ENCODE results near the gene FAM20C.
"Not testable (repeated sequence)": the region's sequence is repeated elsewhere in the genome, so short reads cannot be mapped to it uniquely, and the experiment has no call there.

Gene FAM20C

DNA sequence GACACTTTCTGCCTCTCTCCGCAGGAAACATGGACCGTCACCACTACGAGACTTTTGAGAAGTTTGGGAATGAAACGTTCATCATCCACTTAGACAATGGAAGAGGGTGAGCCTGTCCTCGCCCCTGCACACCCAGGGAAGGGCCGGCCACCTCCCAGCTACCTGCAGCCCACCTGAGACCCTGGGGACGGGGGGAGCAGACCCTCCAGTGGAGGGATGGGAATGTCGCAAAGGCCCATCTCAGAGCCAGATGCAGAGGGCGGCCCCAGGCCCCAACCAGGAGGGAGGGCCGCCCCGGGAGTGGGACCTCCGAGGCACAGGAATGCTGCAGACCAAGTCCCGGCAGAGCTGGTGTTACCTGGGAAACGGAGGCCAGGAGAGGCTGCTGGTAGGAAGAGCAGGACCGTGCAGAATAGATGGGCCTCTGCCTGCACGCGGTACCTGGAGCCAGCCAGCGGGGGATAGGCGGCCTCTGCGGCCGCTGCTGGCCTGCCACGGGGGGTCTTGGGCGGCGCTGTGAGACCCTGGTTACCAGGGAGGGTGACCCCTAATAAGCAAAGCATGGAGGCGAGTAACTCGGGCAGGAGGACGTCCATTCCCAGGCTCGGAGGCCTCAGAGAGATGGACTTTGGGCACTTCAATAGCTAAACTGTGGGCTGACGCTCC is 64.7 kb downstream of the FAM20C start:
- no peak for DNase-seq (ENCODE audit: low spot score)

- DNase-seq (ENCODE audit: low spot score) = no peak
Observed at GRCh38 chr7:257647-257992, 65.2 kb downstream of the FAM20C start.

DNA sequence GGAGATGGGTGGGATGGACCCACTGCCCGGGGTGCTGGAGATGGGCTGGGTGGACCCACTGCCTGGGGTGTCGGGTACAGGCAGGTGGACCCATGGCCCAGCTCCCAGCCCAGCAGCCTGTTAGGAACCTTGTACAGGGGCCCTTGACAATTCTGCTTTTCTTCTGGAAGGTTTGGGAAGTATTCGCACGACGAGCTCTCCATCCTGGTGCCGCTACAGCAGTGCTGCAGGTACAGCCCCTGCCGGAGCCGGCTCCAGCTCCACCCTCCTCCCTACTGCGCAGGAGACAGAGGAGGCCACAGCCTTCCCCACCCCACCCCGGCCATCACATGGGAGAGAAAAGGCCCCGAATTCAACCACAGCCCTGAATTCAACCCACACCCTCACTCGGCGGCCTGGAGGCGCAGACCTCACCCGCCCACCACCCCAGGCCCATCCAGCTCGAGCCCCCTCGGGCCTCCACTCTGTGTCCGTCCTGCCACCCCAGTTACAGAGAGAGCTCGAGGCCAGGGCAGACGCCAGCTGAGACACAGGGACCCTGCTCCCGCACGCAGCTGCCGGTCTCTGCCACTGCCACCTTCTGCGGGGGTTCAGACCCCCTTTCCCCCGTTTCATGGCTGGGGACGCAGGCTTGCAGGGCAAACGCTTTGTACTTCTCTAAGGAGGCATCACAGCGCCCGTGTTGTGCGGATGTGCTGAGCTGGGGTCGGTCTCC is 66.3 kb downstream of the FAM20C start:
- DNase-seq (ENCODE audit: low spot score) = no peak

DNA sequence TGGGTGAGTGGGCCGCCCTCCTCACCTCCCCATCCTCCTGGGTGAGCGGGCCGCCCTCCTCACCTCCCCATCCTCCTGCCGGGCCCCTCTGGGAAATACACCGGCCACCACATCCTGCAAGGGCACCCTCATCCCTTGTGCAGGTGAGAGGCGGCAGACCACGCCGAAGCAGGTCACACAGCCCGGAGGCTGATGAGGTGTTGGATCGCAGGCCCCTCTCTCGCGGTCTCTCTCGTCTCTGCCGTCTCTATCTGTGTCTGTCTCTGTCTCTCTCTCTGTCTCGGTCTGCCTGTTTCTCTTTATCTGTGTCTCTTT is 66.8 kb downstream of the FAM20C start:
- DNase-seq (ENCODE audit: low spot score) = no peak

- no peak for DNase-seq (ENCODE audit: low spot score)
Observed at GRCh38 chr7:259751-260405, 67.5 kb downstream of the FAM20C start.

DNA sequence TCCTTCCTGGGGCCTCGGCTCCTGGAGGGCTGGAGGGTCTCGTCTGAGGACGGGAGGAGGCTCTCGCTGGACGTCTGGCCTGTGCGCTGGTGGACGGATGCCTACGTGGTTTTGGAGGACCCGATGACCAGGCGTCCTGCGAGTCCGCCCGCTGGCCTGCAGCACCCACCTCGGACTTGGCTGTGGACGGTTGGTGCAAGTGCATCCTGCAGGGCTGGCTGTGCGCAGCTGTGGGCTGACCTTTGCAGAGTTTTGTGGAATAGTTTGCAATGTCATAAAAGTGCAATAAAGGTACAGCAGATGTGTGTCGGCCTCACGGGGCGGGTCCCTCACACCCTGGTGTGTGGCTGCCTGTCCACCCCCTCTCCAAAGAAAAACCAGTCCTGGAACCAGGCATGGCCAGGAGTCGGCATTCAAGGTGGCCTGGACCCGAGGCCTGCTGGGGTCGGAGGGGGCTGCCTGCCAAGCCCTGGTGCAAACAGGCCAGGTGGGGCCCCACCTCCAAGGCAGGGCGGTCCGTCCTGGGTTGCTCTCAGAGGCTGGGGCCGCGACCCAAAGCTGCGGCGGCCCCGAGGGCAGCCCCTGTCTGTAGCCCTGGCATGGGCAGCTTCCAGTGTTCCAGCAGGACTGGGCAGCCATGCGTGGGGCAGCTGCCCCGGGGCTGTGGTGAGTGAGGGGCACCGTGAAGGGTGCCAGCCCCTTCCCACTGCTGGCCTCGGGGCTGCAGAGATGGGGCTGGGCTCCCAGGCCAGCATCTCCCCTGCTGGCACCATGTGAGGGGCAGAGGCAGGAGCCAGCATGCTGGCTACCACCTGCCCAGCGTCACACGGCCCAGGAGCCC is 68.3 kb downstream of the FAM20C start:
- no peak for DNase-seq (ENCODE audit: low spot score)

GRCh38 chr7:261341-262250 is 69.2 kb downstream of the FAM20C start:
- no peak for DNase-seq (ENCODE audit: low spot score)

- DNase-seq (ENCODE audit: low spot score) = no peak
Observed at GRCh38 chr7:262251-262572, 69.8 kb downstream of the FAM20C start.

DNA sequence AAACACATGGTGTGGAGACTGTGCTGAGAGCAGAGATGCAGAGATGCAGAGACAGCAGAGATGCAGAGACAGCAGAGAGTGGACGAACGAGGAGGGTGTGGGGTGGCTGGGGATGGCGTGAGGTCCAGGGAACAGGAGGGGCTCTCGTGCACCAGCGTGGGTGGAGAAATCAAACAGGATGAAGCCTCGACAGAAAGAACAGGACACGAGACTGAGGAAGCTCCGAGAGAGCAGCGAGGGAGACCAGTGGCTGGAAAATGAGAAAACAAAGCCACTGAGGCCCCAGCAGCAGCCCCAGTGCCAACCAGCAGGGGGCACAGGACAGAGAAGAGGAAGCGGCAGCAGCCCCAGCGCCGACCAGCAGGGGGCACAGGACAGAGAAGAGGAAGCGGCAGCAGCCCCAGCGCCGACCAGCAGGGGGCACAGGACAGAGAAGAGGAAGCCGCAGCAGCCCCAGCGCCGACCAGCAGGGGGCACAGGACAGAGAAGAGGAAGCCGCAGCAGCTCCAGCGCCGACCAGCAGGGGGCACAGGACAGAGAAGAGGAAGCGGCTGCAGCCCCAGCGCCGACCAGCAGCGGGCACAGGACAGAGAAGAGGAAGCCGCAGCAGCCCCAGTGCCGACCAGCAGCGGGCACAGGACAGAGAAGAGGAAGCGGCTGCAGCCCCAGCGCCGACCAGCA is 70.4 kb downstream of the FAM20C start:
- not testable (repeated sequence) for DNase-seq (ENCODE audit: low spot score)

GRCh38 chr7:263483-264351 is 71.3 kb downstream of the FAM20C start:
- not testable (repeated sequence) for DNase-seq (ENCODE audit: low spot score)

DNA sequence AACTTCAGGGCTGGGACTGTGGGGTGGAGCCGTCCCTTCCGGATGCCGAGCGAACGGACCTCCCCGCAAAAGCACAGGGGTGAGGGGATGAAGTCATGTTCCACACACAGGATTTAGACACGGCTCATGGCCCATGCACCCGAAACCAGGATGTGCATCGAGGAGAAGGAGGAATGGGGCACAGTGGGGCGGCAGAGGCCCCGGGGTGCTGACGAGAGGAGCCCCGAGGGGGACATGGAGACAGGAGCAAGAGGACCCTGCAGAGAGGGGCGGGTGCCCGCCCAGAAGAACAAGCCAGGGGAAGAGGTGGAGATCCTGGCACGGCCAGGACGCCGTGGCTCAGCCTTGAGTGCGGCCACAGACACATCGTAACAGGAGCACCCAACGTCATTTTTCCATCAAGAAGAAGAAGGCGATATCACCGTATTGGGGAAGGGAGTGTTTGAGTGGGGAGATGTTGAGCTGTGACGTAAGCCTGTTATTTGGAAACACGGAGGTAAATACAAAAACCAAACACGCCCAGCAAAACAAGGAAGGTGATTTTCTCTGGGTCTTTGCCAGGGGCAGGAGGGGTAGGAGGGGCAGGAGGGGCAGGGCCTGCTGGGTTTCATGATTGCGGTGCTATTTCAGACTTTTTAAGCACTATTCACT is 72.3 kb downstream of the FAM20C start:
- DNase-seq (ENCODE audit: low spot score) = no peak

DNA sequence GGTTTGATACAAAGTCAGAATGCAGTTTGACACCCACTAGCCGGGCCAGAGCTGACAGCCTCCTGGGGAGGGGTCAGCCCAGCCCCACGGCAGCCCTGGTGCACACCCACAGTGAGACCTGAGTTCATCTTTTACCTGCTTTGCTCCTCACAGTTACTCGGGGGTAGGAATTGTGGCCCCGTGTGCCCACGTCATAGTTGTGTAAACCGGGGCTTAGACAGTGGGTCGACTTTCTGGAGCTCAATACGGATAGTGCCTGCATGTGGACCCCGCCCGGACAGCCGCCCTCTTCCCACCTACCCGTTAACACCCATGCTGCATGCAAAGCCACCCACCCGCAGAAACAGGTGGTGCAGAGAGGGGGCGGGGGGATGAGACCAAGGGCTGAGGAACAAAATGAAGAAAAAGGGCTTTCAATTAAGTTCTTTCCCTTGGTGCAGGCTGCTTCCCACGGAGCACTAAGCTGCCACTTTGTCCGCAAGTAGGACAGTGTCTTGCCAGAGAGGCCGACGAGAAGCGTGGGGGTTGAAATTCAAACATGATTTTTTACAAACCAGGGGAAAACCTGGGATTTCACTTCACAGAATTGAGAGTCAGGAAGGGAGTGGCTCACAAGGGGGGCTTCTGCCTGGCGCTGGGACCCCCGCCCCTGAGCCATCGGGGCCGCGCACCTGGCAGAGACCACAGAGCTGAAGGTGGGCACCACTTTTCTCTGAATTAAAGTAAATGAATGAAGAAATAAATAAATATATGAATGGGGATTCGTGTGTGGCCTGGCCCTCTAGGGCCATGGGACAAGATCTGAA is 73.0 kb downstream of the FAM20C start:
- DNase-seq (ENCODE audit: low spot score) = no peak

GRCh38 chr7:265998-266850 is 73.9 kb downstream of the FAM20C start:
- DNase-seq (ENCODE audit: low spot score) = no peak

DNA sequence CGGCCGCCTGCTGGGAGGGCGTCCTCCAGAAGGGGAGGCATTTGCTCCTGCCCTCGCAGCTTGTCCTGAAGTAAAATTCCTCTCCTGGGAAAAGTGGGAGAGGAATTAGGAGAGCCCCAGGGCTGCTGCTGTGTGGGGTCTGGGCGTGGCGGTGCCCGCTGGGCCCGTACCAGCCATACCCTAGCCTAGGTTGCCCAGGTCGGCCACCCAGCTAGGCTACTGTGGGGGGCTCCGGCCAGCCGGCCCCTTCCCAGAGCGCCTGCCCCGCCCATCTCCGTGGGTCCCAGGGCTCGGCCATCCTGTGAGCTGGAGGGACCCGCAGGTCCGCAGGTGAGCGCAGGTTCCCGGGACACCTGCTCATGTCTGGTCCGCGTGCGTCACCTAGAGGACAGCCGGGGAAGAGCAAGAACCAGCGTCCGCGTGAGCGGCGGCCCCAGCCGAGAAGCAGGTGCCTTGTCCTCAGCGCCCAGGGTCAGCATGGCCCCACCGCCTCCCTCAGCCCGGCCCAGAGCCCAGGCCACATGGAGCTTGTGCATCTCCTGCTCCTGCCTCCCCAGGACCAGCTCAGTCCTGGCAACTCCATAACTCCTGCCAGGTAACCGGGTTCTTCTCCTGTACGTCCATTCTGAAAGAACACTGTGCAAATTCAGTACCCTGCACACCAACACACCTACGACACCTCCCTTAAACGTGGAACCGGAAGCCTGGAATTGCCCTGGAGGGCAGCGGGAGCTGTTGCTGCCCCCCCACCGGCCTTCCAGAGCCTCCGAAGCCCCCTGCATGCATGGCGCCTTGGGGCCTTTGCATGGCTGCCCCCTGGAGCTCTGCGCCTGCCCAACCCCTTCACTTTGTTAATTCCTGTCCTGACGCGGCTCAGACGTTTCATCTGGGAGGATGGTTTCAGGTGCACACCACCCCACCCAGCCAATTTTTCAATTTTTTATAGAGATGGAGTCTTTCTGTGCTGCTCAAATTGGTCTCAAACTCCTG is 74.8 kb downstream of the FAM20C start:
- no peak for DNase-seq (ENCODE audit: low spot score)

GRCh38 chr7:268991-269390 is 76.6 kb downstream of the FAM20C start:
- DNase-seq (ENCODE audit: low spot score) = no peak

GRCh38 chr7:269721-270120 is 77.3 kb downstream of the FAM20C start:
- no peak for DNase-seq (ENCODE audit: low spot score)
